H9 (cell line): ENCODE data around the gene RAP1GAP. TPM values are rescaled to one million over a fixed set of nuclear protein-coding genes. Genes with fewer than 3 reads are reported as not detected.

Source experiments
- DNase-seq: peaks from one replicate; pipeline ENCODE4 v3.0.0-alpha.2; 2017
- H2AFZ ChIP-seq: one replicate; pipeline ENCODE4 v1.6.1; 2013; ENCODE audit warnings: mild to moderate bottlenecking, low read length, control low read depth, moderate library complexity
- H2AK5ac ChIP-seq: 2 replicates; pipeline ENCODE4 v1.6.1; 2013; ENCODE audit warnings: low read length, control low read depth, mixed read lengths; ENCODE audit not compliant: insufficient read length
- H2BK120ac ChIP-seq: one replicate; pipeline ENCODE4 v1.6.1; 2013; ENCODE audit warnings: low read depth, mild to moderate bottlenecking, low read length, control low read depth, inconsistent platforms; ENCODE audit not compliant: poor library complexity, severe bottlenecking
- H2BK12ac ChIP-seq: 2 replicates; pipeline ENCODE4 v1.6.1; 2013; ENCODE audit warnings: low read length, control low read depth, mixed read lengths, low read depth; ENCODE audit not compliant: insufficient read length
- H2BK15ac ChIP-seq: 2 replicates; pipeline ENCODE4 v1.6.1; 2013; ENCODE audit warnings: low read depth, low read length, control low read depth
- H2BK20ac ChIP-seq: one replicate; pipeline ENCODE4 v1.6.1; 2013; ENCODE audit warnings: low read depth, mild to moderate bottlenecking, low read length, control low read depth, inconsistent platforms; ENCODE audit not compliant: poor library complexity, severe bottlenecking
- H2BK5ac ChIP-seq: 2 replicates; pipeline ENCODE4 v1.6.1; 2013; ENCODE audit warnings: low read length, control low read depth, mixed read lengths; ENCODE audit not compliant: insufficient read length
- H3K14ac ChIP-seq: 2 replicates; pipeline ENCODE4 v1.6.1; 2013; ENCODE audit warnings: low read length, control low read depth; ENCODE audit not compliant: insufficient read depth
- H3K18ac ChIP-seq: 2 replicates; pipeline ENCODE4 v1.6.1; 2013; ENCODE audit warnings: low read depth, mild to moderate bottlenecking, mixed read lengths, low read length, control low read depth; ENCODE audit not compliant: insufficient read length
- H3K23ac ChIP-seq: 2 replicates; pipeline ENCODE4 v1.6.1; 2013; ENCODE audit warnings: low read length, control low read depth, mixed read lengths, low read depth; ENCODE audit not compliant: insufficient read length
- H3K23me2 ChIP-seq: 2 replicates; pipeline ENCODE4 v1.6.1; 2013; ENCODE audit warnings: low read depth, mild to moderate bottlenecking, mixed read lengths, low read length, control low read depth; ENCODE audit not compliant: insufficient read length, poor library complexity, severe bottlenecking
- H3K27ac ChIP-seq: 2 replicates; pipeline ENCODE4 v1.5.1; 2013; ENCODE audit warnings: low read length, control low read depth, mixed read lengths, low read depth; ENCODE audit not compliant: insufficient read length
- H3K27me3 ChIP-seq: 2 replicates; pipeline ENCODE4 v1.6.1; 2013; ENCODE audit warnings: low read length, control low read depth, inconsistent platforms; ENCODE audit not compliant: insufficient read depth
- H3K4ac ChIP-seq: 2 replicates; pipeline ENCODE4 v1.6.1; 2013; ENCODE audit warnings: low read depth, mild to moderate bottlenecking, control low read depth, inconsistent platforms, low read length, moderate library complexity
- H3K4me1 ChIP-seq: 2 replicates; pipeline ENCODE4 v1.6.1; 2013; ENCODE audit warnings: low read length, control low read depth, inconsistent platforms; ENCODE audit not compliant: insufficient read depth
- H3K4me2 ChIP-seq: 2 replicates; pipeline ENCODE4 v1.6.1; 2013; ENCODE audit warnings: low read length, control low read depth, mixed read lengths; ENCODE audit not compliant: insufficient read length, insufficient read depth
- H3K56ac ChIP-seq: 2 replicates; pipeline ENCODE4 v1.6.1; 2013; ENCODE audit warnings: low read depth, mild to moderate bottlenecking, mixed read lengths, low read length, control low read depth; ENCODE audit not compliant: insufficient read length
- H3K79me1 ChIP-seq: 2 replicates; pipeline ENCODE4 v1.6.1; 2013; ENCODE audit warnings: low read depth, mild to moderate bottlenecking, moderate library complexity, low read length, control low read depth, inconsistent platforms; ENCODE audit not compliant: insufficient read depth, poor library complexity, severe bottlenecking
- H3K79me2 ChIP-seq: 2 replicates; pipeline ENCODE4 v1.6.1; 2013; ENCODE audit warnings: low read length, control low read depth, inconsistent platforms; ENCODE audit not compliant: insufficient read depth
- H3K9ac ChIP-seq: 2 replicates; pipeline ENCODE4 v1.6.1; 2013; ENCODE audit warnings: low read length, control low read depth, mixed read lengths; ENCODE audit not compliant: insufficient read length; ENCODE audit errors: extremely low read depth
- H3K9me3 ChIP-seq: one replicate; pipeline ENCODE4 v1.6.1; 2013; ENCODE audit warnings: low read depth, low read length, inconsistent platforms; ENCODE audit not compliant: control insufficient read depth
- H3T11ph ChIP-seq: one replicate; pipeline ENCODE4 v1.6.1; 2013; ENCODE audit warnings: mild to moderate bottlenecking, low read length, control low read depth, inconsistent platforms
- H4K20me1 ChIP-seq: one replicate; pipeline ENCODE4 v1.6.1; 2013; ENCODE audit not compliant: control insufficient read depth, insufficient read length, insufficient read depth
- H4K5ac ChIP-seq: 2 replicates; pipeline ENCODE4 v1.6.1; 2013; ENCODE audit warnings: low read depth, mild to moderate bottlenecking, mixed read lengths, low read length, control low read depth; ENCODE audit not compliant: insufficient read length
- H4K8ac ChIP-seq: replicated peaks from 2 replicates; pipeline ENCODE4 v1.6.1; 2013; ENCODE audit warnings: low read length, control low read depth, mixed read lengths, low read depth; ENCODE audit not compliant: insufficient read length
- H4K91ac ChIP-seq: 2 replicates; pipeline ENCODE4 v1.6.1; 2013; ENCODE audit warnings: low read depth, mild to moderate bottlenecking, moderate library complexity, mixed read lengths, low read length, control low read depth; ENCODE audit not compliant: insufficient read length
- H3K27ac Mint-ChIP-seq, 3 experiments: 2 replicates in 2 of 3; 3 replicates in 1 of 3; pipeline ENCODE4 v1.8.0; 2020 to 2021; ENCODE audit warnings: mixed read lengths in 3 of 3, mild to moderate bottlenecking in 1 of 3, moderate library complexity in 1 of 3
- H3K27me3 Mint-ChIP-seq: 2 replicates; pipeline ENCODE4 v1.8.0; 2021; ENCODE audit warnings: low read depth, mild to moderate bottlenecking, moderate library complexity, mixed read lengths
- H3K36me3 Mint-ChIP-seq, 3 experiments: 2 replicates in 2 of 3; 3 replicates in 1 of 3; pipeline ENCODE4 v1.8.0; 2020 to 2021; ENCODE audit warnings: low read depth in 3 of 3, mixed read lengths in 3 of 3; ENCODE audit not compliant: insufficient read depth in 1 of 3
- H3K4me1 Mint-ChIP-seq, 2 experiments: 2 replicates each; pipeline ENCODE4 v1.8.0; 2020; ENCODE audit warnings: mixed read lengths in 2 of 2
- H3K4me3 Mint-ChIP-seq, 2 experiments: 2 replicates in 1 of 2; 3 replicates in 1 of 2; pipeline ENCODE4 v1.8.0; 2020 to 2021; ENCODE audit warnings: mild to moderate bottlenecking in 2 of 2, mixed read lengths in 2 of 2, moderate library complexity in 1 of 2
- H3K9me3 Mint-ChIP-seq, 2 experiments: 2 replicates in 1 of 2; 3 replicates in 1 of 2; pipeline ENCODE4 v1.8.0; 2020; ENCODE audit warnings: mild to moderate bottlenecking in 2 of 2, mixed read lengths in 2 of 2, moderate library complexity in 1 of 2
- CTCF ChIP-seq: fragments of 200-600 bp; sonication (generic); conservative IDR thresholded peaks from 3 replicates; pipeline ENCODE4 v1.8.0; 2021; ENCODE audit warnings: antibody characterized with exemption, mild to moderate bottlenecking
- WGBS: extraction: QIAGEN DNeasy Blood & Tissue Kit; methylation state at CpG from one replicate; pipeline ENCODE4 v1.1.7; 2013; ENCODE audit warnings: missing lambda C conversion rate, low lambda C conversion rate, mixed read lengths; ENCODE audit not compliant: insufficient read length; ENCODE audit errors: extremely low coverage; 5-methylcytosine and 5-hydroxymethylcytosine counted together
- total RNA-seq: library from RNA; stranded (reverse); gene quantifications from 2 replicates; pipeline ENCODE4 v1.2.1, GENCODE V29; 2021

RAP1GAP gene
- total RNA-seq, 1 experiment from 2014 or later: 7.9 TPM

- H2BK5ac ChIP-seq: no peak overlapping the region
- no peak overlapping the region for H3K27ac Mint-ChIP-seq
- no peak overlapping the region for H3K4me3 Mint-ChIP-seq
- no peak overlapping the region for H2BK20ac ChIP-seq
- H2BK12ac ChIP-seq: no peak overlapping the region
- H3K79me1 ChIP-seq: no peaks in the 10 kb centered on the region
- H3K36me3 Mint-ChIP-seq: peaks cover 32 to 69% (median 53%) of the 10 kb centered on the region in 3 experiments
- H3K4ac ChIP-seq: no peak overlapping the region
- no peaks in the 10 kb centered on the region for H3K9me3 ChIP-seq
- H3K27me3 Mint-ChIP-seq: no peaks in the 10 kb centered on the region
- no peak overlapping the region for H3K23ac ChIP-seq
- TF ChIP-seq CTCF: no peak
- no peak overlapping the region for H4K5ac ChIP-seq
- H3K4me1 ChIP-seq: no peaks in the 10 kb centered on the region
- no peaks in the 10 kb centered on the region for H3K9me3 Mint-ChIP-seq
- H3K4me1 Mint-ChIP-seq: peaks cover 7 to 11% of the 10 kb centered on the region in 2 experiments; a peak in 3 of 4 replicates
- no peaks in the 10 kb centered on the region for H3K27me3 ChIP-seq
- no peak overlapping the region for H3T11ph ChIP-seq
- no CpG with 5 or more reads among the region's 3 CpGs for WGBS
- H3K27ac ChIP-seq: no peak overlapping the region
- DNase-seq: no peak
- no peak overlapping the region for H4K8ac ChIP-seq
- no peak overlapping the region for H2BK15ac ChIP-seq
- H2AK5ac ChIP-seq: no peak overlapping the region
- H4K20me1 ChIP-seq: no peaks in the 10 kb centered on the region
- H3K4me2 ChIP-seq: no peak overlapping the region
- H3K9ac ChIP-seq: no peak overlapping the region
- no peak overlapping the region for H2AFZ ChIP-seq
- H3K56ac ChIP-seq: no peak overlapping the region
- H3K23me2 ChIP-seq: no peaks in the 10 kb centered on the region
- H4K91ac ChIP-seq: no peak overlapping the region
- H3K18ac ChIP-seq: no peak overlapping the region
- no peak overlapping the region for H3K14ac ChIP-seq
- H3K79me2 ChIP-seq: no peaks in the 10 kb centered on the region
- no peak overlapping the region for H2BK120ac ChIP-seq
Measured at GRCh38 chr1:21691739-21692138, 22.6 kb upstream of the RAP1GAP start.
